Measurements from ENCODE around the gene VEZF1. TPM values are rescaled to one million over a fixed set of nuclear protein-coding genes. Genes with fewer than 3 reads are reported as not detected.

VEZF1 gene
- total and polyA plus RNA-seq, 2 of the 4 experiments (the other 2 are of a cell fraction), result 21.1 to 42.1 TPM

DNA sequence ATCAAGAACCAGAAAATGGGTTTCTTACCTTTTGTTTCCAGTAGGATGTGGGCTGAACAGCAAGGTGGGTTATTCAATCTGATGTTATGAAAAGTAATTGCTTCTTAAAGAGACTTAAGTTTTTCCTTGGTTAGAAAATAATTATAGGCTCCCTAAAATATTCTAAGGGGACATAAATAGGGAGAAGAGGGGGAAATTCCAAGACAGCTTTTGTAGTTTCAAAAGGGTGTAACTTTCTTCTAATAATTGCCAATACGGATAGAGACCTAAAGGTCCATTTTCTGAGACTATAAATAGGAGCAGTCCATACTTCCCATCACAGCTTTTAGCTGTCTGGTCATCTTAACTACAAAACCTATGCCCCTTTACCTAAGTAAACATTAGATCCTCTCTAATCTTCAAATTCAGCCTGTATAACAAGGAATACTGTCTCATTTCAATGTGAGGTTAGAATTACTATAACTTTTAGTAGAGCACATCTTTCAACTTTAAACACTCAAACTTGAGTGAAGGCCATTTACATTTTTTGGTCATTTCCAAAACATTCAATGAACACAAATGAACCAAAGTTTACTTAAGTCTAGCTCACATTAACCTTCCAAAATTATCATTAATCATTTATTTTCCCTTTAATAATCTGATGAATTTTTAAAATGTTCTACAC lies 13.5 kb upstream of the VEZF1 start (continued):
- TF ChIP-seq NFE2L2 (IDR thresholded peaks at IDR 0.05; ENCODE audit: low read depth, low read length), result no peak

DNA sequence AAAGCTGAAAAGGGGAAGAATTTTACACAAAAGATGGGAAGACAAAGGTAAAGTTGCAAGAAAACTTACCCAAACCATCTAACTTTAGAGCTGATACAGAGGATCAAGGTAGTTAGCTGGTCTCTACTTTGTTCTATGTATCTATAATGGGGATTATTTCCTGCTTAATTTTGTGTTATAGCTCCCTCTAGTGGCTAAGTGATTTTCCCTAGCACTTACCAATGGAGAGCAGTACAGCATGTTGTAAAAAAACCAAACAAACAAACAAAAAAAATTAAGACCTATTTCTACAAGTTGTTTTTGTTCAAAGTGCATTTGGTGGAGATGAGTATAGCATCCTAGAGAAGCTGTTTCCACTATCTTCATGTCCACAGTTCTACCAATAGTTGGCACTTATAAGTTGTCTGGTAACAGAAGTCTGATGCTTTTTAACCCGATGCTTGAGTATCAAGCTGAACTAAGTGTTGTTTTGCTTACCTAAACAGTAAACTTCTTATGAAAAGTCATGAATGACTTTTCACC lies 11.5 kb upstream of the VEZF1 start:
- Histone ChIP-seq H4K91ac (ENCODE audit: insufficient read depth, low read depth, low read length) (no peak overlapping the region), H2AK9ac (replicated peaks; ENCODE audit: low read depth, low read length, poor library complexity) (no peak overlapping the region), H3K14ac (replicated peaks; ENCODE audit: low read depth, low read length) (no peak overlapping the region), H4K8ac (ENCODE audit: low read depth in 2 of 2, low read length in 2 of 2) (no peak overlapping the region), H3K23ac (ENCODE audit: low read depth, low read length) (no peak overlapping the region), H3K9ac (ENCODE audit: low read depth, low read length) (no peak overlapping the region), H2AK5ac (ENCODE audit: low read depth, low read length) (no peak overlapping the region), H3K4ac (ENCODE audit: low read depth, low read length) (no peak overlapping the region), H3K4me2 (ENCODE audit: low read depth, low read length) (no peak overlapping the region), H2BK5ac (ENCODE audit: low read depth, low read length, poor library complexity, severe bottlenecking) (no peak overlapping the region), H2BK20ac (ENCODE audit: low read depth, low read length) (no peak overlapping the region), H2BK15ac (ENCODE audit: low read depth, low read length) (no peak overlapping the region), H3K9me3 (ENCODE audit: control insufficient read depth, insufficient read depth, low read length) (no peaks in the 10 kb centered on the region), H3K27me3 (ENCODE audit: control insufficient read depth, insufficient read depth, low read length) (no peaks in the 10 kb centered on the region), H2AFZ (replicated peaks; ENCODE audit: low read length, poor library complexity) (no peak overlapping the region), H4K20me1 (ENCODE audit: insufficient read depth, low read length) (peaks cover 44% of the 10 kb centered on the region; the same call in 1 of the 2 replicates), H4K5ac (ENCODE audit: low read depth, low read length) (no peak overlapping the region), H3K18ac (ENCODE audit: low read depth, low read length) (no peak overlapping the region), H3K36me3 (ENCODE audit: control insufficient read depth, insufficient read depth, low read length) (peaks cover 17% of the 10 kb centered on the region), H3K4me3 (ENCODE audit: insufficient read depth, low read depth, low read length) (no peak overlapping the region), H2BK120ac (ENCODE audit: low read depth, low read length) (no peak overlapping the region), H3K9me1 (ENCODE audit: insufficient read depth, low read length) (no peaks in the 10 kb centered on the region), H3K79me1 (ENCODE audit: low read depth in 1 of 2, low read length in 2 of 2) (peaks cover 4 to 23% of the 10 kb centered on the region in 2 experiments; a peak in 3 of 4 replicates), H3K56ac (ENCODE audit: extremely low read depth, insufficient read depth, low read length) (no peak overlapping the region), H3K4me1 (ENCODE audit: control insufficient read depth, insufficient read depth, low read length) (0 out of 2 replicates have a peak, but pooled peaks cover 2% of the 10 kb centered on the region), H3K27ac (ENCODE audit: insufficient read depth, low read length) (no peak overlapping the region)
- WGBS, 2 experiments (ENCODE audit: extremely low coverage in 2 of 2, insufficient read length in 1 of 2), result no CpG with 5 or more reads among the region's 1 CpG
- POLR2A ChIA-PET (ENCODE audit: unreplicated experiment), result interaction anchor here (0.6 to 1.0 kb wide), 3 partner anchors 11 to 1085 kb away, joined by 3 read pairs; partner anchors contain the start of genes TRIM25 and VEZF1
- dilution Hi-C loops (cut with HindIII; ENCODE audit: low sequenced_read_pairs, unreplicated experiment), result loop anchor here (25.0 kb wide), 1 partner anchor 137 kb away; the partner anchor contains the start of gene MRPS23
- intact Hi-C loops (cut with micrococcal nuclease), result loop anchor here (1.0 to 2.0 kb wide), 3 partner anchors 141 to 868 kb away; partner anchors contain the start of gene MRPS23
- ATAC-seq (ENCODE audit: low read depth) (peak; percentile 60), DNase-seq (peak; percentile 79)
- BruUV-seq (replicated peaks), result no TSS peak
- CTCF ChIA-PET, result interaction anchor here (0.6 to 4.0 kb wide), 18 partner anchors 9 to 1245 kb away, joined by 3 to 26 read pairs (median 4); partner anchors contain the start of genes CUEDC1 and VEZF1
- TF ChIP-seq MAFK (IDR thresholded peaks at IDR 0.05; ENCODE audit: low read depth, low read length) (no peak), SMC3 (IDR thresholded peaks at IDR 0.05; ENCODE audit: low read depth, low read length) (peak; percentile 73), RAD21 (IDR thresholded peaks at IDR 0.05; ENCODE audit: low read length) (peak; percentile 74), USF2 (IDR thresholded peaks at IDR 0.05; ENCODE audit: low read depth, low read length) (no peak), CHD1 (IDR thresholded peaks at IDR 0.05; ENCODE audit: low read depth, low read length) (peak; percentile 64; the same call in 1 of the 2 replicates), POLR2A (IDR thresholded peaks at IDR 0.05; ENCODE audit: low read depth, low read length) (peak; percentile 52; the same call in 1 of the 2 replicates)
- TF ChIP-seq, protein P1, sequence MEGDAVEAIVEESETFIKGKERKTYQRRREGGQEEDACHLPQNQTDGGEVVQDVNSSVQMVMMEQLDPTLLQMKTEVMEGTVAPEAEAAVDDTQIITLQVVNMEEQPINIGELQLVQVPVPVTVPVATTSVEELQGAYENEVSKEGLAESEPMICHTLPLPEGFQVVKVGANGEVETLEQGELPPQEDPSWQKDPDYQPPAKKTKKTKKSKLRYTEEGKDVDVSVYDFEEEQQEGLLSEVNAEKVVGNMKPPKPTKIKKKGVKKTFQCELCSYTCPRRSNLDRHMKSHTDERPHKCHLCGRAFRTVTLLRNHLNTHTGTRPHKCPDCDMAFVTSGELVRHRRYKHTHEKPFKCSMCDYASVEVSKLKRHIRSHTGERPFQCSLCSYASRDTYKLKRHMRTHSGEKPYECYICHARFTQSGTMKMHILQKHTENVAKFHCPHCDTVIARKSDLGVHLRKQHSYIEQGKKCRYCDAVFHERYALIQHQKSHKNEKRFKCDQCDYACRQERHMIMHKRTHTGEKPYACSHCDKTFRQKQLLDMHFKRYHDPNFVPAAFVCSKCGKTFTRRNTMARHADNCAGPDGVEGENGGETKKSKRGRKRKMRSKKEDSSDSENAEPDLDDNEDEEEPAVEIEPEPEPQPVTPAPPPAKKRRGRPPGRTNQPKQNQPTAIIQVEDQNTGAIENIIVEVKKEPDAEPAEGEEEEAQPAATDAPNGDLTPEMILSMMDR (conservative IDR thresholded peaks at IDR 0.05; ENCODE audit: low read depth, low read length), result peak; percentile 86
- in situ Hi-C loops (cut with MboI; ENCODE audit: low sequenced_read_pairs), result loop anchor here (5.0 to 10.0 kb wide), 3 partner anchors 115 to 875 kb away; no protein-coding TSS in a partner anchor
